GM21786 (cell line): ENCODE data around the gene KANK2.
"Not testable (repeated sequence)": the region's sequence is repeated elsewhere in the genome, so short reads cannot be mapped to it uniquely, and the experiment has no call there.

Experiments used
- ATAC-seq: cut with Tn5 transposase; IDR thresholded peaks from one replicate; pipeline ENCODE4 v1.9.1; 2021; ENCODE audit not compliant: unreplicated experiment

Gene KANK2

GRCh38 chr19:11175920-11176319 lies 21.4 kb downstream of the KANK2 start:
- no peak for ATAC-seq

- no peak for ATAC-seq
Measured at GRCh38 chr19:11174336-11174735, 23.0 kb downstream of the KANK2 start.

- no peak for ATAC-seq
Measured at GRCh38 chr19:11173516-11174155, 23.7 kb downstream of the KANK2 start.

- ATAC-seq: no peak
Measured at GRCh38 chr19:11172576-11172975, 24.8 kb downstream of the KANK2 start.

- no peak for ATAC-seq
Measured at GRCh38 chr19:11171144-11171543, 26.2 kb downstream of the KANK2 start.

- no peak for ATAC-seq
Measured at GRCh38 chr19:11169896-11170678, 27.3 kb downstream of the KANK2 start.

- ATAC-seq: no peak
Measured at GRCh38 chr19:11168568-11168967, 28.8 kb downstream of the KANK2 start.

- no peak for ATAC-seq
Measured at GRCh38 chr19:11166281-11167142, 30.8 kb downstream of the KANK2 start.

GRCh38 chr19:11165486-11166030 lies 31.8 kb downstream of the KANK2 start:
- ATAC-seq: no peak

GRCh38 chr19:11164879-11165406 lies 32.4 kb downstream of the KANK2 start:
- no peak for ATAC-seq

GRCh38 chr19:11164296-11164695 lies 33.0 kb downstream of the KANK2 start:
- no peak for ATAC-seq

GRCh38 chr19:11160440-11160768 lies 36.9 kb downstream of the KANK2 start:
- ATAC-seq: not testable (repeated sequence)

GRCh38 chr19:11159598-11160439 lies 37.5 kb downstream of the KANK2 start:
- no peak for ATAC-seq

- peak; percentile 97 for ATAC-seq
Measured at GRCh38 chr19:11155373-11156120, 41.8 kb downstream of the KANK2 start, which contains the start of gene SPC24. TSS of gene SPC24 (minus strand) at chr19:11155782. CDS start at chr19:11155776, 6 bp downstream.

- no peak for ATAC-seq
Measured at GRCh38 chr19:11154683-11155047, 42.7 kb downstream of the KANK2 start.

GRCh38 chr19:11152318-11153062 lies 44.9 kb downstream of the KANK2 start:
- ATAC-seq: no peak

- ATAC-seq: no peak
Measured at GRCh38 chr19:11151181-11151580, 46.2 kb downstream of the KANK2 start.

- ATAC-seq: no peak
Measured at GRCh38 chr19:11148001-11148400, 49.3 kb downstream of the KANK2 start.

- ATAC-seq: no peak
Measured at GRCh38 chr19:11145536-11145924, 51.8 kb downstream of the KANK2 start.
